BLaER1 (cell line): ENCODE measurements around the gene TRAF5.
A peak's percentile ranks its signal among the peaks of the same experiment; 100 is the strongest.

Experiments
- H3K27ac ChIP-seq: shearing (Covaris generic); formaldehyde crosslinking; 2 replicates; pipeline ENCODE4 v1.8.1; 2022
- H3K27me3 ChIP-seq: shearing (Covaris generic); formaldehyde crosslinking; 2 replicates; pipeline ENCODE4 v1.8.1; 2022
- H3K36me3 ChIP-seq: shearing (Covaris generic); formaldehyde crosslinking; 2 replicates; pipeline ENCODE4 v1.8.1; 2022
- H3K4me1 ChIP-seq: shearing (Covaris generic); formaldehyde crosslinking; 2 replicates; pipeline ENCODE4 v1.8.1; 2022
- H3K4me2 ChIP-seq: shearing (Covaris generic); formaldehyde crosslinking; 2 replicates; pipeline ENCODE4 v1.8.1; 2022
- H3K4me3 ChIP-seq: shearing (Covaris generic); formaldehyde crosslinking; 2 replicates; pipeline ENCODE4 v1.8.1; 2022
- H3K9ac ChIP-seq: shearing (Covaris generic); formaldehyde crosslinking; 2 replicates; pipeline ENCODE4 v1.8.1; 2022
- H3K9me3 ChIP-seq: shearing (Covaris generic); formaldehyde crosslinking; 2 replicates; pipeline ENCODE4 v1.8.1; 2022
- H4K20me1 ChIP-seq: shearing (Covaris generic); formaldehyde crosslinking; 2 replicates; pipeline ENCODE4 v1.8.1; 2022
- Cebpa-rat ChIP-seq: shearing (Covaris generic); IDR thresholded peaks from 2 replicates; pipeline ENCODE4 v1.8.1; 2022

TRAF5 gene

GRCh38 chr1:211327346-211327921 is 801 bp downstream of the TRAF5 start:
- Histone ChIP-seq H3K4me3 (peak overlapping the region; percentile 82), H3K27me3 (no peaks in the 10 kb centered on the region), H3K36me3 (no peaks in the 10 kb centered on the region), H3K4me1 (peaks cover 52% of the 10 kb centered on the region), H3K27ac (peak overlapping the region; percentile 86), H3K9ac (peak overlapping the region; percentile 86), H3K9me3 (no peaks in the 10 kb centered on the region), H3K4me2 (peak overlapping the region; percentile 97), H4K20me1 (peaks cover 49% of the 10 kb centered on the region)
- no peak for TF ChIP-seq Cebpa-rat

- H4K20me1 ChIP-seq, result peaks cover 53% of the 10 kb centered on the region
Measured at GRCh38 chr1:211328084-211328694, 1.6 kb downstream of the TRAF5 start.

GRCh38 chr1:211328866-211329475 is 2.3 kb downstream of the TRAF5 start:
- H3K36me3 ChIP-seq, result no peaks in the 10 kb centered on the region
- TF ChIP-seq Cebpa-rat, result no peak
- peak overlapping the region; percentile 86 for H3K9ac ChIP-seq
- H3K4me1 ChIP-seq, result peaks cover 55% of the 10 kb centered on the region
- no peaks in the 10 kb centered on the region for H3K9me3 ChIP-seq
- no peak overlapping the region for H3K27ac ChIP-seq
- H3K4me3 ChIP-seq, result no peak overlapping the region
- H4K20me1 ChIP-seq, result peaks cover 61% of the 10 kb centered on the region
- H3K4me2 ChIP-seq, result peak overlapping the region; percentile 97
- no peaks in the 10 kb centered on the region for H3K27me3 ChIP-seq

More at GRCh38 chr1:211328084-211328694, 1.6 kb downstream of the TRAF5 start:
- no peaks in the 10 kb centered on the region for H3K27me3 ChIP-seq
- no peaks in the 10 kb centered on the region for H3K36me3 ChIP-seq
- no peaks in the 10 kb centered on the region for H3K9me3 ChIP-seq
- H3K27ac ChIP-seq, result no peak overlapping the region
- H3K9ac ChIP-seq, result peak overlapping the region; percentile 86
- no peak for TF ChIP-seq Cebpa-rat
- H3K4me1 ChIP-seq, result peaks cover 55% of the 10 kb centered on the region
- peak overlapping the region; percentile 82 for H3K4me3 ChIP-seq
- peak overlapping the region; percentile 97 for H3K4me2 ChIP-seq

GRCh38 chr1:211329764-211330201 is 3.1 kb downstream of the TRAF5 start:
- H3K27me3 ChIP-seq, result no peaks in the 10 kb centered on the region
- peak overlapping the region; percentile 97 for H3K4me2 ChIP-seq
- no peak overlapping the region for H3K4me3 ChIP-seq
- H3K4me1 ChIP-seq, result peaks cover 58% of the 10 kb centered on the region
- H3K9me3 ChIP-seq, result no peaks in the 10 kb centered on the region
- peaks cover 69% of the 10 kb centered on the region for H4K20me1 ChIP-seq
- peak overlapping the region; percentile 86 for H3K9ac ChIP-seq
- no peaks in the 10 kb centered on the region for H3K36me3 ChIP-seq
- no peak for TF ChIP-seq Cebpa-rat
- H3K27ac ChIP-seq, result 0 out of 2 replicates have a peak overlapping the region, but pooled peaks have one; percentile 7

- peak overlapping the region; percentile 97; the same call in 1 of the 2 replicates for H3K4me2 ChIP-seq
- TF ChIP-seq Cebpa-rat, result no peak
- no peaks in the 10 kb centered on the region for H3K27me3 ChIP-seq
Measured at GRCh38 chr1:211330282-211330936, 3.8 kb downstream of the TRAF5 start.

GRCh38 chr1:211331011-211331709 is 4.5 kb downstream of the TRAF5 start:
- Histone ChIP-seq H3K36me3 (no peaks in the 10 kb centered on the region), H3K4me3 (no peak overlapping the region), H3K9ac (no peak overlapping the region), H3K4me1 (peaks cover 67% of the 10 kb centered on the region), H3K27ac (no peak overlapping the region), H3K4me2 (no peak overlapping the region), H3K27me3 (no peaks in the 10 kb centered on the region), H4K20me1 (peaks cover 83% of the 10 kb centered on the region), H3K9me3 (no peaks in the 10 kb centered on the region)
- TF ChIP-seq Cebpa-rat, result no peak

More at GRCh38 chr1:211330282-211330936, 3.8 kb downstream of the TRAF5 start:
- no peaks in the 10 kb centered on the region for H3K36me3 ChIP-seq
- no peak overlapping the region for H3K27ac ChIP-seq
- no peak overlapping the region for H3K9ac ChIP-seq
- no peak overlapping the region for H3K4me3 ChIP-seq
- peaks cover 65% of the 10 kb centered on the region for H3K4me1 ChIP-seq
- no peaks in the 10 kb centered on the region for H3K9me3 ChIP-seq
- peaks cover 75% of the 10 kb centered on the region for H4K20me1 ChIP-seq

- Histone ChIP-seq H4K20me1 (peaks cover 93% of the 10 kb centered on the region), H3K9me3 (no peaks in the 10 kb centered on the region), H3K9ac (no peak overlapping the region), H3K4me2 (peak overlapping the region; percentile 33), H3K36me3 (0 out of 2 replicates have a peak, but pooled peaks cover 2% of the 10 kb centered on the region), H3K27ac (no peak overlapping the region), H3K27me3 (no peaks in the 10 kb centered on the region), H3K4me3 (no peak overlapping the region), H3K4me1 (peaks cover 74% of the 10 kb centered on the region)
- TF ChIP-seq Cebpa-rat, result no peak
Measured at GRCh38 chr1:211332036-211332616, 5.5 kb downstream of the TRAF5 start.

GRCh38 chr1:211332830-211333229 is 6.2 kb downstream of the TRAF5 start:
- no peak for TF ChIP-seq Cebpa-rat
- Histone ChIP-seq H3K27ac (no peak overlapping the region), H3K4me2 (no peak overlapping the region), H3K4me3 (no peak overlapping the region), H4K20me1 (peaks cover 97% of the 10 kb centered on the region), H3K9ac (no peak overlapping the region), H3K9me3 (no peaks in the 10 kb centered on the region), H3K4me1 (peaks cover 73% of the 10 kb centered on the region), H3K27me3 (no peaks in the 10 kb centered on the region), H3K36me3 (0 out of 2 replicates have a peak, but pooled peaks cover 5% of the 10 kb centered on the region)

- H3K9me3 ChIP-seq, result no peaks in the 10 kb centered on the region
- no peak for TF ChIP-seq Cebpa-rat
- H3K9ac ChIP-seq, result no peak overlapping the region
- no peak overlapping the region for H3K4me2 ChIP-seq
- peaks cover 96% of the 10 kb centered on the region for H4K20me1 ChIP-seq
- H3K36me3 ChIP-seq, result peaks cover 9% of the 10 kb centered on the region; the same call in 1 of the 2 replicates
- H3K4me3 ChIP-seq, result no peak overlapping the region
- H3K4me1 ChIP-seq, result peaks cover 63% of the 10 kb centered on the region
- no peaks in the 10 kb centered on the region for H3K27me3 ChIP-seq
- H3K27ac ChIP-seq, result no peak overlapping the region
Measured at GRCh38 chr1:211333906-211334305, 7.3 kb downstream of the TRAF5 start.
